Colon (tissue), 2 donors: ENCODE results near the gene CUX1.

ENCODE experiments used
- FAIRE-seq: peaks from 2 replicates; lab custom pipeline; 2012; peaks lifted over from hg19 to GRCh38; lab: Jason Lieb, UNC
- donor health status: control.
- donor health status: control.

CUX1 gene

GRCh38 chr7:102075553-102076135 is 258.2 kb downstream of the CUX1 start:
- FAIRE-seq: no peak

GRCh38 chr7:102077081-102077480 is 259.7 kb downstream of the CUX1 start:
- no peak for FAIRE-seq

DNA sequence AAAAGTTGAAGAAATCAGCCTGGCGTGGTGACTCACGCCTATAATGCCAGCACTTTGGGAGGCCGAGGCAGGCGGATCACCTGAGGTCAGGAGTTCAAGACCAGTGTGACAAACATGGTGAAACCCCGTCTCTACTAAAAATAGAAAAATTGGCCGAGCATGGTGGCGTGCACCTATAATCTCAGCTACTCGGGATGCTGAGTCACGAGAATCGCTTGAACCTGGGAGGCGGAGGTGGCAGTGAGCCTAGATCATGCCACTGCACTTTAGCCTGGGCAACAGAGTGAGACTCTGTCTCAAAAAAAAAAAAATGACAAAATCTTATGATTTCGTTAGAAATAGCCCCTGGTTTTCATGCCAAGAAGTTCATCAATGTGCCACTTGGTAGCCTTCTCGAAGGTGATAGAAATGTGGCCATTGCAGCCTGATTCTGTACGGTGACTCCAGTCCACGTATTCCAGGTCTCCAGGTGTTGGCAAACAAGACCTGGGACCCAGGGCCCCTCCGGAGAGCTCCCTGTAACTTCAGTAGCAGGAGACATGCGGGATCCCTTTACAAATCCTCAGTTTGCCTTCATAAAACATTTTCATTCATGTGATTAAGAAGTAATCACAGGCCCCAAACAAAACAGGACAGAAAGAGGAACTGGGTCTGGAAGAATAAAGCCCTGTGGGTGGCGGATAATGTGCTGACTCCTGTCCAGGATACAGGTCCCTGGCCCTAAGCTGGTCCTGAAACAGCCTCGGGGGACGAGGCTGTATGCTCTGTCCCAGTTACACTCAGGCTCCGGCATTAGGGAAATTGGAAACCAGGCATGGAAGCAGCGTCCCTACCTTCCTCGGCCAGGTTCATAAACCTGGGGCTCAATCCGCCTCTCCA is 262.0 kb downstream of the CUX1 start:
- no peak for FAIRE-seq

- no peak for FAIRE-seq
Measured at GRCh38 chr7:102080019-102080433, 262.6 kb downstream of the CUX1 start.

- FAIRE-seq: no peak
Measured at GRCh38 chr7:102080434-102081243, 263.2 kb downstream of the CUX1 start.

DNA sequence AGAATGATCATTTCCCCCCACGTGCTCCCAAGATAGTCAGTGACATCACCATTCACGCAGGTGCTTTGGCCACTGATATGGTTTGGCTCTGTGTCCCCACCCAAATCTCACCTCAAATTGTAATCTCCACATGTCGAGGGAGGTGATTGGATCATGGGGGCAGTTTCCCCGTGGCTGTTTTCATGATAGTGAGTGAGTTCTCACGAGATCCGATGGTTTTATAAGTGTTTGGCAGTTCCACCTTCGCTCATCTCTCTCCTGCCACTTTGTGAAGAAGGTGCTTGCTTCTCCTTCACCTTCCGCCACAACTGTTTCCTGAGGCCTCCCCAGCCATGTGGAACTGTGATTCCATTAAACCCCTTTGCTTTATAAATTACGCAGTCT is 263.8 kb downstream of the CUX1 start:
- FAIRE-seq: no peak

DNA sequence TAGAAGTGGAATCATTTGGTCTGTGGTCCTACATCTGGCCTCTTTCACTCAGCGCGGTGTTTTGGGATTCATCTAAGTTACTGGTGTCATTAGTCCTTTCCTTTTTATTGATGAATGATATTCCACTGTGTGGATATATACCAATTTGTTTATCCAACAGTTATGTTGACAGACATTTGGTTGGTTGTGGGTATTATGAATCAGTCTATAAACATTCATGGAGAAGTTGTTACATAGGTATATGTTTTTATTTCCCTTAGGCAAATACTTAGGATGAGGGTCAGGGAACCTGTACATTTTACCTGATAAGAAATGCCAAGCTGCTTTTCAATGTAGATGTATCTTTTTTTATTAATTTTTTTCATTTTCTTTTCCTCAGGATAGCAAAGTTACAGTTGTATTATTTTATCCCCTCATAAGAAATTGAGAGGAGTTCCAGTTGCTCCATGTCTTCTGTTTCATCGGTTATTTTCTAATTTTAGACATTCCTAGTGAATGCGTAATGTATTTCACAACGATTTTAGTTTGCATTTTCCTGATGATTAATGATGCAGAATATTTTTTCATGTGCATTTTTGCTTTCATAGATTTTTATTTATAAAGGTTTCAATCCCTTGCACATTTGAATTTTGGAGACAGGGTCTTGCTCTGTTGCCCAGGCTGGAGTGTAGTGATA is 265.4 kb downstream of the CUX1 start:
- FAIRE-seq: no peak

GRCh38 chr7:102085218-102085772 is 267.9 kb downstream of the CUX1 start:
- FAIRE-seq: no peak

- FAIRE-seq: no peak
Measured at GRCh38 chr7:102089175-102090098, 272.0 kb downstream of the CUX1 start.

- no peak for FAIRE-seq
Measured at GRCh38 chr7:102093599-102094315, 276.3 kb downstream of the CUX1 start.

GRCh38 chr7:102094316-102094650 is 276.9 kb downstream of the CUX1 start:
- no peak for FAIRE-seq

GRCh38 chr7:102095321-102096011 is 278.0 kb downstream of the CUX1 start:
- FAIRE-seq: no peak

DNA sequence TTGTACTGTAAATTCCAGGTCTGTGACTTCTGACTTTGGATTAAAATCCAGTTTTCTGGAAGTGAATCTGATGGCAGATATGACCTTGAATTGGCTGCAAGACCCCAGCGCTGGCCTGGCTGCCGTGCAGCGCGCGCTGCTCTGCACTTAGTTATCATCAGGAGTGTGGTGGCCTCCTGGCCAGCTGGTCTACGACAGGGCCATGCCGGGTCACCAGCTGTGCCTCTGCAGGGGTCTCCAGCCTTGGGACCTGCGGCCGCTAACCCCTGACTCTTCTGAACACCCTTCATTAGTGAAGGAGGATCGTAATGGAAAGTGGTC is 278.5 kb downstream of the CUX1 start:
- FAIRE-seq: no peak

DNA sequence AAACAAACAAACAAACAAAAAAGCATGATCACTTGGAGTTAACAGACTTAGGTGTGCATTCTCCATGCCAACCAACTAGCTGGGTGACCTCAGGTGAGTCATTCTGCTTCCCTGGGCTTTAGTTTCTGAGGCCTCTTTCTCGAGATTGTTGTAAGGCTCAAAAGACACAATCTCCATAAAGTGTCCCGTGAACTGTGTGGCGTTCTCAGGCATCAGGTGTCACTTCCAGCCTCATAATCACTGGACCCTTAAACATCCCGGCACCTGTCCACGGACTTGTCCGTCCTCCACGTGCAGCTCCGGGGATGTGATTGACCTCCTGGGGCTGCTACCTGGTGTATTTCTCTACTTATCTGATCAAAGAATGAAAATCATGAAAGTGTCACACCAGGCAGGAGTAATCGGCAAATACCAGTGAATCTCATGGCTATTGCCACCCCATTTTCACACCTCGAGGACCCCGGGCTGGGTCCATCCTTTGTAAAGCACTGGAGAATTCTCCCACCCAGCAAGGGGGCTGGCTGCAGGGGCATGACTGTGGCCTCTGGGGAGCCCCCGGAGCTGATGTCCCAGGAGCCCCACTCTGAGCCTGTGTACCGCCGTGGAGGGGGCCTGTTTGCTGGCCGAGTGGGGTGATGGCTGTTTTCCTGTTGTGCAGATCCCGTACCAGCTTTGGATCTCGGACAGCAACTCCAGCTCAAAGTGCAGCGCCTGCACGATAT is 279.4 kb downstream of the CUX1 start:
- FAIRE-seq: no peak

DNA sequence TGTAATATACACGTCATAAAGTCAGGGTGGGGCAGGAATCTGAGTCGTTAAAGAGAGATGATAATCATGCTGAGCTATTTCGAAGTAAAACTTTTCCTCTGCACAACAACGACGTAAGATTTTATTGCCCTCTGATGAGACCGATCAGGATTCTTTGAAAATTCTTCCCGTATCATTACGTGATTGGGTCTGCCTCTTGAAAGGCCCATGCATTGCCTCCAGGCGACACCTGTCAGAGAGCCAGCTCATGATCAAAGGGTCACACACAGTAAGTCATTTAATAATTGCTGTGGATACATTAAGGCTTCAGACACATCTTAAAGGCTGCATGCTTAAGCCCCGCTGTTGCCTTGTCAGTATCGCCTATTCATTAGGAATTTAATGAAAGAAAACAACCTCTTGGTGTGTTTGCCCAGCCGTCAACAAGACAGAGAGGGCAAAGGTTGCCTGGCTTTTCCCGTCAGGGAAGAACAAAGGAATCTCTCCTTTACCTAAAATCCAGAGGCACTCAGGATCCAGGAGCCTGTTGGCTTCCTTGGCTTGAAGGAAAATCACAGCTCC is 280.3 kb downstream of the CUX1 start:
- FAIRE-seq: no peak

DNA sequence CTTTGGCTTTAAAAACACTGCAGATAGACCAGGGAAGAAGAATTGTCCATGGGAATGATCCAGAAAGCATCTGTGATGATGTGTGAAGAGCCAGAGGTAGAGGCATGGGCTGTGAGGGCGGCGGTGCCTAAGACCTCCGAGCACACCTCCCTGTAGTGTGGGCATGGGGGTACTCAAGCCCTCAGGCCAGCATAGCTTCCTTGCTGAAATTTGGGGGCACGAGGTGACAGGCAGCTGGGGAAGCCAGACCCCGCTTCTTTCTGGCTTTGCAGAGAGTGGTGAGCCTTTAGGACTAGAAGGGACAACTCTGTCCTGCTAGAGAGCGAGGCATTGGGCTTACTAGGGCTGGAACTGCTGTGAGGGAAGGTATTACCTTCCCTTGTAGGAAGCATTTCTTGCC is 281.6 kb downstream of the CUX1 start:
- no peak for FAIRE-seq

GRCh38 chr7:102099474-102099873 is 282.0 kb downstream of the CUX1 start:
- no peak for FAIRE-seq

GRCh38 chr7:102101111-102101551 is 283.7 kb downstream of the CUX1 start:
- no peak for FAIRE-seq

DNA sequence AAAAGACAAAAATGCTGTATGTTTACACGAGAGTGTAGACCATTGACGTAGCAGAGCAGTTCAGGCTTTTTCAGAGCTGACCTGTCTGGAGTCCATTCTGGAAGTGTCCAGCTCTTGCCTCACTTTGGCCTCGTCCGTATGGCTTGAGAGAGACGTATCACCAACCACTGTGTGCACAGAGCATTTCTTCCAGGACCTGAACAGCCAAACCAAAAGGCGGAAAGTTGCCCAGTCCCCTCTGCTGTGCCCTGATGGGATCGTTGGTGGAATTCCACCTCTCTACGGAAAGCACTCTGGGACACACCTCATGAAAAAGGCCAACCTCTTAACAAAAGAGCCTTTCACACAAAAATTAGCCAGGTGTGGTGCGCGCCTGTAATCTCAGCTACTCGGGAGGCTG is 284.5 kb downstream of the CUX1 start:
- no peak for FAIRE-seq
